NCI-H1417 (cell line): ENCODE measurements around the gene VWA5A.

Source experiments
- DNase-seq, 3 experiments: peaks; one replicate each; lab custom pipeline; 2025; lab: John Stamatoyannopoulos, UW

VWA5A gene, protein sequence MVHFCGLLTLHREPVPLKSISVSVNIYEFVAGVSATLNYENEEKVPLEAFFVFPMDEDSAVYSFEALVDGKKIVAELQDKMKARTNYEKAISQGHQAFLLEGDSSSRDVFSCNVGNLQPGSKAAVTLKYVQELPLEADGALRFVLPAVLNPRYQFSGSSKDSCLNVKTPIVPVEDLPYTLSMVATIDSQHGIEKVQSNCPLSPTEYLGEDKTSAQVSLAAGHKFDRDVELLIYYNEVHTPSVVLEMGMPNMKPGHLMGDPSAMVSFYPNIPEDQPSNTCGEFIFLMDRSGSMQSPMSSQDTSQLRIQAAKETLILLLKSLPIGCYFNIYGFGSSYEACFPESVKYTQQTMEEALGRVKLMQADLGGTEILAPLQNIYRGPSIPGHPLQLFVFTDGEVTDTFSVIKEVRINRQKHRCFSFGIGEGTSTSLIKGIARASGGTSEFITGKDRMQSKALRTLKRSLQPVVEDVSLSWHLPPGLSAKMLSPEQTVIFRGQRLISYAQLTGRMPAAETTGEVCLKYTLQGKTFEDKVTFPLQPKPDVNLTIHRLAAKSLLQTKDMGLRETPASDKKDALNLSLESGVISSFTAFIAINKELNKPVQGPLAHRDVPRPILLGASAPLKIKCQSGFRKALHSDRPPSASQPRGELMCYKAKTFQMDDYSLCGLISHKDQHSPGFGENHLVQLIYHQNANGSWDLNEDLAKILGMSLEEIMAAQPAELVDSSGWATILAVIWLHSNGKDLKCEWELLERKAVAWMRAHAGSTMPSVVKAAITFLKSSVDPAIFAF

DNA sequence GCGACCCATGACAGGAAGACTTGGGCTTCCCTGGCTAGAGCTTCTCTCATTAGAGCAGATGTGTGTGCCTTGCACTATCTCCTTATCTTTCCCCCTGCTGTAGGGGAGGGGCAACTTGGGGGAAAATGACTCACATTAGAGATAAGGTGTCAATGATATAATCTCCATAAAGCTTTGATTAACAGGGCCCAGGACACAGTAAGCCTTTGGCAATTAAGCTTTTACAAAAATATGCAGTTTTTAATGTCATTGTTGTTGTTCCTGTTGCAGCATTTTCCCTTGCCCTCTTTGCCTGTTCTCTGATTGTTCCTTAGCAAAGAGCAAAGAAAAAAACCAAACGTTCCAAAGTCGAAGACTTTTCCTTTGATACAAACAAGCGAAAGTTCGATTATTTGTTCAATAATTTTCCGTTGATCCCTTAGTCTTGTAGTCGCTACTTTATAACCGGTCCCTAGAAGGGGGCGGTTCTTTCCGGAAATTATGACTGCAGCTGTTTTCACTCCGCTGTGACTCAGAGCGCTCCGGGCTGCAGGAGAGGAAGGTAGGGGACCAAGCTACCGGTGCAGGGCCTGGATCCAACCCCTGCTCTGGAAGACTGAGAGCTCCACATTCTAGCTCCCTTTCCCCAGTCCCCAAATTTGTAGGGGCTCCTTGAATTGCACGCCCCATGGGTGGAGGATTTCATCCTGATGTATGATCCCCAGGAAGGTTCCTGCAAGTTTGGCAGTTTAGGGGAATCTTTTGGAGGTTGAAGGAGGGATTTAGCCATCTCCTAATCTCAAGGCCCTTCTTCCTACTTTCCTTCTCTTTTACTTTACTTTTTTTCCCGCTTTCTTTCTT, at the start of gene VWA5A:
Gene VWA5A, plus strand, starts transcription at position 509 of the 840 bp plus-strand sequence. CDS start 2,062 bp downstream, outside the sequence.
- peak; percentile 43 to 94 (median 85) for DNase-seq

DNA sequence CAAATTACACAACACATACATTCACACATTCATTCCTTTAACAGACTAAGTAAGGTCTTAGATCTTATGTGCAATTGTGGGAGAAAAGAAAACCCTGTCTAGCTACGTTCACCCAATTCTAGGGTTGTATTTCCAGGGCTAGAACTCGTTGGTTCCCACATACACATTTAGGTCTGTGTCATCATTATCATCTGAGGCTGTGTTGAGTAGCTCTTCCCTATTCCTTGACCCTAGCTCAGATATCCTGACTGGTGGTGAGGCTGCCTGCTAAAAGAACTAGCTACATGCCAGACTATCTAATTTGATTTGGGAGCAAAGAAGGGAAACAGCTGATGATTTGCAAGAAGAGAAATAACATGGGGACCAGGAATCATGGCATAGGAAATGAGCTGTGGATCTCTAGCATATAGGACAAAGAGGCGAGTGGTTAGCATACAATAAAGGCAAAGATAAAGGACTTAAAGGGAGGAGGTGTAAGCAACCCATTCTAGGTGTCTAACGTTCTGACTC, 46.6 kb upstream of the VWA5A start:
- peak in 1 of 3 experiments; percentile 27 for DNase-seq

DNA sequence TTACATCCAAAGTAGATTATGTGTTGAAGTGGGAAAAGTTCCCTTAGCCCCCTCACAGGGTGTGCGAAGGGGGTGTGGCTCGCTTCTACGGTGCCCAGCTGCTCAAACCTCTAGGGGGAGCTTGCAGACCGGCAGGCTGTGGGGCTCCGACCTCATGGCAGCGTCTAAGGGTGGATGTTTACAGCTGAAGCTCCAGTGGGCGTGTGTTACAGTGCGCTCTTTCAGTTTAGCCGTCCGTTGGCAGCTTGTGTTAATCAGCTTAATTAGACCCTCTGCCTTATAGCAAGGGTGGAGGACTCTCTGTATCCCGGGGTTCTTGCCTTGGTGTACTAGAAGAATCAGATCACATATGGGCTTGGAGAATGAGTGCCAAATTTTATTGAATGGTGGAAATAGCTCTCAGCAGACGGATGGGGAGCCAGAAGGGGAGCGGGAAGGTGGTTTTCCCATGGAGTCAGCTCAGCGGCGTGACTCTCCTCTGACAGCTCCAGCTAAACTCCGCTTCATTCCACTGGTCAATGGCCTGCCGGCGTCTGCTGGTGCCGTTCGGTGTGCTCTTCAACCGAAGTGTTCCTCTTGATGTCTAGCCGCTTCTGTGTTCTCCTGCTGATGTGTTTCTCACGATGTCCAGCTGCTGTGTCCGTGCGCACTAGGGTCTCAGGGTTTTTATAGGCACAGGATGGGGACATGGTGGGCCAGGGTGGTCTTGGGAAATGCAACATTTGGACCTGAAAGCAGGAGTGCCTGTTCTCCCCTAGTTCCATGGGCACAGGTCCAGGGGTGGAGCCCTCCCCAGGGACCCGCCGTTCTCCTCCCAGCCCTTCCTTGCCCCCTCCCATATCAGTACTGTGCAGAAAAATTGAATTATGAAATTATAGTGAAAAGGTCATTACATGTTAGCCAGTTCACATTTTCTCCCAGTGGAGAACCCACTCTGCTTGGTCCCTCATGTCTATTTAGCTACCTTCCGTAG, 45.5 kb upstream of the VWA5A start:
- peak; percentile 14 to 88 (median 79) for DNase-seq

DNA sequence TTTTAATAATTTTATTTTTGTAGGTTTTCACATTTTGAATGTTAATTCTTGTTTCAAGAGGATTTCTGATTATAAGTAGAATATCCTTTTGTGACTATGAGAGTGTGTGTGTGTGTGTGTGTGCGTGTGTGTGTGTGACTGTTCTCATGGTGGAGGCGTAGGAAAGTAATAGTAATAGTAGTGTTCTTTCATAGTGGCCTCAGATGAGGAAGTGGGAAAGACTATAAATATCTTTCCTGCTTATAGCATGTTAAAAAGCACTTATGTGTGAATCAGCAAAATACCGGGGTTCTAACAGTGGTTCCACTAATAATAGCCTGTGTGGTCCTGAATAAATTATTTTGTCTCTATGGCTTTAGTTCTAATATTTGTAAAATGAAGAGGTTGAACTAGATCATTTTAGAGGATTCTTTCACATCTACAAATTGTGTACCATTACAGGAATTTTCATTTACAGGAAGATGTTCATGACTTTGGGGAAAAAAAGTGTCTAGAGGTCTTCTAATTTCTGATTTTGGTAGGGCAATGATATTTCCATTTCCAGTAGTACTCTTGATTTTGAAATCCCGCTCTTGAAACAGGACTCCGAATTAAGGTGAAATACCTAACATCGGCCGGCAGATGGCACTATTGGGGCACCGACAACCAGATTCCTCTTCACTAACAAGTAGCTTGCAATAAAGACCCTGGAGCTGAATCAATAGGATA, 44.2 kb upstream of the VWA5A start:
- DNase-seq: peak; percentile 59 to 90 (median 59)

DNA sequence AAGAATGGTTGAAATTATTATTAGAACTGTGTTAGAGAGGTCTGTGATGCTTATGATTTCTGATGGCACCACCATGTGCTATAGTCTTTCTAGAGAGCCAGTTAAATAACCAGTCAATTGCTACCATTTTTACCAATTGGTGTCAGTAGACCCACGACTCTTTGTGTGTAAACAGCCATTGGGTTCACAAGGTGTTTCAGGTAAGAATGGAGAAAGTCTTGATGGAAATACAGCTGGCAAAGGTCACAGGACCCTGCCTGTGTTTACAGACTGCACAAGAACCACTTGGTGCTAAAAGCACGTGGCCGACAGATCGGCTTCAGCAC, 43.7 kb upstream of the VWA5A start:
- DNase-seq: no peak

DNA sequence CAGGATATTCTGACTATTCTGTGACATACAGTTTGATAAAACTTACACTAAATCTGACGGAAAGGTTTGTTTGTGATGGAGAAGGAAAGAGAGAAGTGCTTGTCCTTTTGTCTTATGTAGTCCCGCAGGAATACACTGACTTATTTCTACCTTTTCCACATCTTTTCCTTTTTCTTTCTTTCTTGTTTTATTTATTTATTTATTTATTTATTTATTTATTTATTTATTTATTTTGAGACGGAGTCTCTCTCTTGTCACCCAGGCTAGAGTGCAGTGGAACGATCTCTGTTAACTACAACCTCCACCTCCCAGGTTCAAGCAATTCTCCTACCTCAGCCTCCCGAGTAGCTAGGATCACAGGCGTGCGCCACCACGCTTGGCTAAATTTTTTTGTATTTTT, 43.1 kb upstream of the VWA5A start:
- no peak for DNase-seq

DNA sequence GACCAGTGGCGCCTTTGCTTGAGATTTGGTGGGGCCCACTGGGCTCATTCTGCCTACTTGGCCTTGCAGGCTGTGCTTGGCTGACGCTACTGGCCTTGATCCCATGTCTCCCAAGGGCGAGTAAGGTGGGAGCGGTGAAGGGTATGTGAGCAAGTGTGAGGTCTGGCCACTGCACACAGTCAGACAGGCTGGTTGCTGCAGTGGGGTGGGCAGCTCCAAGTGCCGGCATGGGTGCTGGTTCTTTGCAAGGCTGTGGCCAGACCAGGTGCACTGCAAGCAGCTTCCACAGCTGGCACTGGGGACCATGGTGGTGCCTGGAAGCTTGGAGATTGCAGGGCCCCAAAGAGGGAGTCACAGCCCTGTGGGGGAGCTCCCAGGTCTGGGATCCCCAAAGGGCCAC, 40.7 kb upstream of the VWA5A start:
- DNase-seq: no peak

DNA sequence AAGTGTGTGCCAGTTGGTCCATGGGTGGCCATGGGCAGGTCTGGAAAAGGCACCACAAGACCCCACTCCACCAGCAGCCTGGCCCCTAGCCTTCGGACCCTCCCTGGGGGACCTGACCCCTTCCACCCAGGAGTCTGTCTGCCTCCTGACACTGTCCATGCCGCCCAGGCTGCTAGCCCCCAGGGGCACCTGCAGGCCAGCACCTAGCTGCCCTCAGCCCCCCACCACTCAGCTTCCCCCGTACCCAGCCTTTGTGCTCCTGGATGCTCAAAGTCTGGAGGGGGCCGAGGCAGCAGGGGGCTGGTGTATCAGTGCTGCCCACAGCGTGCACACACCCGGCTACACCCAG, 39.8 kb upstream of the VWA5A start:
- DNase-seq: no peak

DNA sequence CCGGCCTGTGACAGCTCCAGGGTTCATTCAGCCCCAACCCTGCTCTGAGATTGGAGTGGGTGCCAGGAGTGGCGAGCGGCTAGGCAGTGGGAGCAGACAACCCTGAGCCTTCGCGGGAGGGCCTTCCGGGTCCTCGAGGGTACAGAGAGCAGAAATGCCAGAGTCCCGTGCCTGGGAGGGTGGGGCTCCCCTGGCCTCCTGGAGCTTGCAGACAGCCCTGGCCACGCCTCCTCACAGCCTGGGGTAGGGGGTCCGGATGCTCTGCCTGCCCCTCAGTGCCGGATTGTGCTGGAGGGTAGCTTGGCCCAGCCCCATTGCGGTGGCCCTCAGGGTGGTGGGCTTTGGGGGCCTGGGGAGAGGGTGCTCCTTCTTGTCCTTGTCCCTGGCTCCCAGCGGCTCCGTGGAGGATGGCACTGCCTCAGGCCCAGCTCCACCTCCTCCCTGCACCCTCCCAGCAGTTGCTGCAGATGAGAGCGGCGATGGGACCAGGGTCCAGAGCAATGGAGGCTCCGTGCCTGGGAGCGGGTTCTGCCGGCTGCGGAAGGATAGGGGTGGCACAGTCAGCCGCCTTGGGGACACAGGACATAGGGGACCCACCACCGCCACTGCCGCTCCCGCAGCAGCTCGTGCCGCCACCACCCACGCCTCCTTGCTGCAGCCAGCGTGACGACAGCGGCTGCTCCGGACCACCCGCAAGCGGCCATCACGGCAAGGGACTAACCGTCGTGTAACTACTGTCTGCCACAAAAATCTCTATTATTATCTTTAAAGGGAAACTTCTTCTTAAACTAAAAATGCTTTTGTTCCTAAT, 39.2 kb upstream of the VWA5A start:
- DNase-seq: peak in 2 of 3 experiments; percentile 48 to 58

DNA sequence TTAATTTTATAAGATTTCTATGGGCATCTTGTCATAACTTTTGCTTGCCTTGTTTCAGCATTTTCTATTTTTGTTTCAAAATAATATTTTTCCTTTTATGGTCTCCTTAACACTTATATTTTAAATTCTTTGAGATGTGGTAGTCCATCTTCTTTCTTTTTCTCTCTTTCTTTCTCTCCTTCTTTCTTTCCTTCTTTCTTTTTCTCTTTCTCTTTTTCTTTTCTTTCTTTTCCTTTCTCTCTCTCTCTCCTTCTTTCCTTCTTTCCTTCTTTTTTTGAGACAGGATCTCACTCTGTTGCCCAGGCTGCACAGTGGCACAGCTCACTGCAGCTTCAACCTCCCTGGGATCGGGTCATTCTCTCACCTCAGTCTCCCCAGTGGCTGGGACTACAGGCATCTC, 38.0 kb upstream of the VWA5A start:
- no peak for DNase-seq

DNA sequence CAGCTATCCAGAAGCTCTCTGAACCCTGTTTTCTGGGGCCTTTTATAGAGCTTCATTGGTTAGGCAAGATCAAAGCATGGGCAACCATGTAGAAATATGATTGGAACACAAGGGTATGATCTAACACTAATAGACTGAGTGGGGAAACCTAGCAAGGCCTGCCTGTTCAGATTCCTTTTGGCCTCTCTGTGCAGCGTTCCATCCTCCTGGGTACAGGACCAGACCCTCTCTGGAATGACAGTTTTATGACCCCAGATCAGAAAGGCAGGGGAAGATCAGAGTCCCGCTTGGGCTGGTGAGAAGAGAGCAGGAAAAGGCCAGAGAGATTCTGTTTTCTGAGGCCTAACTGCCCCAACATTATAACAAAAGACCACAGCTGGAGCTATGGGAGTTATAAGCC, 36.7 kb upstream of the VWA5A start:
- no peak for DNase-seq

DNA sequence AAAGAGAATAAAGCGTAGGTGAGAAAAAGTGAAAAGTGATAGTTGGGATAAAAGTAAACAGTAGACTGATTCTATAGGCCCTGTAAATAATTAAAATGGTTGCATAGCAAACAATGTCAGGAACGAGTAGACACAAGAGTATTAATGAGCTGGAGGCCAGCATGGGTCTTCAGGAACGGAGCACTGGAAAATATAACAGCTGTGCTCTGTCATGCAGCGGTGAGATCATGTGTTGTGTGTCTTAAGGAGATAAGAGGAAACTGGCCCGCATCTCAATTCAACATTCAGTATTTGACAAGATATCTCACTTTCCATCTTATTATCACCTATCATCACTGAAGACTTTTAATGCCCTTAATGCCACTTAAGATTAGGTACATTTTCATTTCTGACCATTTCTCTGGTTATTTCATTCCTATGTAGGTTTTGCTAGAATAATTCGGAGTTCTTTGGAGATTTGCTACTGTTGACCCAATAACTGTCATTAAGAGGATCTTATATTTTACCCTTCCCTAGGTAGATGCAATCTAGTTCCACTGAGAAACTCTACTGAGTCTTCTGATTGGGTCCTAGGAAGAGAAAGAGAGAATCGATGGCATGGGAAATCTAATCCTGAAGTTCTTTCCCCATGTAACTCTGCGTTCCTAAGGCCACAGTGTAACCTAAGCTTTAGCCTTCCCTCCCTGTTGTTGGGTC, 35.5 kb upstream of the VWA5A start:
- no peak for DNase-seq

DNA sequence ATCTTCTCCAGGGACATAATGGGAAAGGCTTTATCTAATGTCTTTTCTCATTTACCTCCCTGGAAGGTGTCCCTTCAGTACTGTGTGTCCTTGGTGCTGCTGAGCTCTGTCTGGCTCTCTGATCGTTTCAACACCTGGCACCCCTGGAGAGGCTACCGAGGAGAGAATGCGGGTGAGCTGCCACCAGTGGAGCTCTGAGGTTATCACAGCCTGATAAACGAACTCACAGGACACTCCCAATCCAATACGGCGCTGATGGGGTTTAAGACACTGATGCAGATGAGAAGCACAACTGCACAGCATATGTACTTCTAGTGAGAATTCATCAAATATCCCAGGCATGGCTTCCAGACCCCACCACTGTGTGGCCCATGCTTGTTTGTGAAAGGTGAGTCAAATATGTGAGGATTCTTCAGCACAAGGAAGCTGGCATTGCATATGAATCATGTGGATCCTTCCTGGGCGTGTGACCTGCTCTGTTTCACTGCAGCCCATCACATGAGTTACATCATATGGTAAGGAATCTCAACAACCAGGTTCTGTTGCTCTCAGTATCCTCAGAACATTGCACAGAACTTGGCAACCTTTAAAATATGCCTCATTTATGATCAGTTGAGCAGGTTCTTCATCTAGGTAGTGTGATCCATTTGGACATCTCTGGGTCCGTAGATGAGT, 34.8 kb upstream of the VWA5A start:
- no peak for DNase-seq

DNA sequence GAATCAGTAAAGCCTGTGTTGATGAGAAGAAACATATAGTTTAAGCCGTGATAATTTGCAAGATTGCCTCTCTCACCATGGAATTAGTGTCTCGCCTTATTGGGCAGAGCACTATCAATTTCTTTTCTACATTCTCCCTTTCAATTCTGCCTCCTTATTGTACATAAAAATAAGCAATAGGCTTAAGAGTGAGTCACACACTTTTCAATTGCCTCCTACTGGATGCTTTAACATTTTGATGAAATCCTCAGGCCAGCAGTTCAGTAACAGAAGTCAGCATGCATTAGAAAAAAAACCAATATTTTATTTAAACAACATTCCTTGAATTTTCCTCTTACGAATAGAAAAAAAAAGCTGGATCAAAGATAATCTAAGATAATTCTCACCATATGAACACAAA, 33.8 kb upstream of the VWA5A start:
- DNase-seq: no peak

DNA sequence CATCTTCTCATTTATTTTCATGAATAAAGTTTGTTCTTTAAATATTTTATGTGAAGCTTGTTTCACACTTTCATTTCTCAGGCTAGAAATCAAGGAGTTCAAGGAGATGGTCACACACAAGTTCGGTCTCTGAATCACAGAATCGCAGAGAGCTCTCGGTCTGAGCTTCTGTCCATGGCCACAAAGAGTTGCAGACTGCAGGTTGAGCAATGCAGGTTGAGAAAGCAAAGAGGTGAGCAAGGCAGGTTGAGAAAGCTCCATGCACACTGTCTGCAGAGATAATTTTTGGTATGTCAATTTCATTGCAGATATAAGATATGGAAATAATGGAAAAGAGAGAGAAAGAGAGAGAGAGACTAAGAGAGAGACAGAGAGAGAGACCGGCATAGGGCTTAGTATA, 32.9 kb upstream of the VWA5A start:
- no peak for DNase-seq

DNA sequence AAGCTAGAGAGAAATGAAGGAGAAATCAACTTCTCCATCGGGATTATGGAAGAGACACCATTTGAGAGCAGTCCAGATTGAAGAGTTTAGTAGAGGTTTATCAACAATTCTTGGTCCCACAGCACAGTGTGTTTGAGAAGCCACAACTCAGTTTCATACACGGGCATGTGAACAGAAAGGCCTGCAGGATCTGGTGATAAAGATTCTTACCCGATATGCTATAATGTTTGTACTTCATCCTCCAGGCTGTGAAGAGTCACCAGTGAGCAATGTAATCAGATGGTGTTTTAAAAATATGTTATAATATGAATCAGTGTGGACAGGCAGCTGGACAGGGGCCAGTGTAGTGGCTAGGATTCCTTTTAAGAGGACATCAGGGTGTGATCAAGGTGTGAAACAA, 29.7 kb upstream of the VWA5A start:
- DNase-seq: peak in 1 of 3 experiments; percentile 40

DNA sequence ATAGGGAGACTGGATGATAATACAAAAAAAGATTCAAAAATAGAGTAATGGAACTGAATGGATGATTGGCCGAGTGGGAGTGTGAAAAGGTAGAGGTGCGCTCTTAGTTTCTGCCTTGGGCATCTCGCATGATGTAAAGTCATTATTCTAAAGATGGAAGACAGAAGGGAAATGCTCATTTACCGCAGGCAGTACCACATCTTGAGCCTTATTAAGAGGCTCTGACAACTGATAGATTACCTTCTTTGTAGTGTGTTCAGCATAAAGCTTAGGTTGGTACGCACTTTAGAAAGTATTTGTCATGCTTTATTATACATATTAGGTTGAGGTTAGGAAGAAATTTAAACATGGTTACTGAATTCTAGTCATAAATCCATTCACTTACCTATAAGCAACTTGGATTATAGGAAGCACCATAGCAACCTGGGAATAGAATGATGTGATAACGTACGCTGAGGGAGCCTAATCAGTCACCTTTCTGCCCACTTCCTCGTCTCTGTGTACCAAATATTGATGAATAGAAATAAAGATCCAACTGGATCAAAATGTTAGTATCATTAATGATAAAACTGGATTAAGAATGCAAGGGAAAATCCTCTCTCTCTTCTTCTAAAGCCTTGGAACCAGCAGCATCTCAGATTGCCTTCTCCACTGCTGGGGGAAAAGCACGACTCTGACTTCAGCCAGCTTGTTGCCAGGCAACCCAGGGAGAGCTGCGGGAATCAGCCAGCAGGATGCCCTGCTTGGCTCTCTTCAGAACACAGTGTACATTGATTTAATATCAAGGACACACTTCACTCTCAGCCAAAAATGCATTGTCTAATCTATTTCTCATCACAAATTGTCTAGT, 29.0 kb upstream of the VWA5A start:
- DNase-seq: peak; percentile 13 to 93 (median 83)
